Fibroblast of lung (primary cell): Measurements from ENCODE around the gene ENOX1. TPM values are rescaled to one million over a fixed set of nuclear protein-coding genes. Genes with fewer than 3 reads are reported as not detected.

Experiments used
- DNase-seq, 2 donors: peaks; one replicate each; pipeline versions ENCODE4 v3.0.0 to v3.0.0-alpha.2; 2010; ENCODE audit warnings: low read depth in 2 of 2
- H2AFZ ChIP-seq: 2 replicates; pipeline ENCODE4 v1.5.1; 2012; ENCODE audit warnings: low read length, control low read depth, inconsistent platforms
- H3K27ac ChIP-seq: 2 replicates; pipeline ENCODE4 v1.5.1; 2011; ENCODE audit warnings: low read length, control low read depth; ENCODE audit not compliant: insufficient read depth
- H3K27me3 ChIP-seq: 2 replicates; pipeline ENCODE4 v1.5.1; 2011; ENCODE audit warnings: mild to moderate bottlenecking, low read length; ENCODE audit not compliant: control insufficient read depth, insufficient read depth
- H3K36me3 ChIP-seq: 2 replicates; pipeline ENCODE4 v1.5.1; 2011; ENCODE audit warnings: low read length; ENCODE audit not compliant: control insufficient read depth, insufficient read depth
- H3K4me1 ChIP-seq: 2 replicates; pipeline ENCODE4 v1.5.1; 2011; ENCODE audit warnings: low read length; ENCODE audit not compliant: control insufficient read depth, insufficient read depth; ENCODE audit errors: extremely low read depth
- H3K4me2 ChIP-seq: 2 replicates; pipeline ENCODE4 v1.5.1; 2011; ENCODE audit warnings: low read length, control low read depth; ENCODE audit not compliant: insufficient read depth; ENCODE audit errors: extremely low read depth
- H3K4me3 ChIP-seq, 4 experiments: fragments of 200-600 bp in 1 of 4; sonication (generic) in 1 of 4; replicated peaks in 1 of 4; 2 replicates each; pipeline ENCODE4 v1.5.1; 2011 to 2016; ENCODE audit warnings: low read length in 4 of 4, low read depth in 3 of 4, mild to moderate bottlenecking in 3 of 4, control low read depth in 2 of 4, inconsistent platforms in 1 of 4, mixed read lengths in 1 of 4; ENCODE audit not compliant: insufficient read depth in 1 of 4; ENCODE audit errors: control extremely low read depth in 1 of 4
- H3K79me2 ChIP-seq: 2 replicates; pipeline ENCODE4 v1.5.1; 2012; ENCODE audit warnings: mild to moderate bottlenecking, low read length, inconsistent platforms; ENCODE audit not compliant: control insufficient read depth, insufficient read depth
- H3K9ac ChIP-seq: 2 replicates; pipeline ENCODE4 v1.5.1; 2011; ENCODE audit warnings: mild to moderate bottlenecking, low read length, control low read depth; ENCODE audit not compliant: insufficient read depth
- H3K9me3 ChIP-seq: 2 replicates; pipeline ENCODE4 v1.5.1; 2012; ENCODE audit warnings: low read depth, low read length; ENCODE audit not compliant: control insufficient read depth, insufficient read depth
- H4K20me1 ChIP-seq: 2 replicates; pipeline ENCODE4 v1.5.1; 2011; ENCODE audit warnings: low read length; ENCODE audit not compliant: control insufficient read depth, insufficient read depth; ENCODE audit errors: extremely low read depth
- CTCF ChIP-seq, 2 donors: IDR thresholded peaks in 1 of 2; conservative IDR thresholded peaks in 1 of 2; 1 replicate in 1 of 2; 2 replicates in 1 of 2; pipeline ENCODE4 v1.5.1; 2011 to 2012; ENCODE audit warnings: low read length in 2 of 2, control low read depth in 1 of 2, inconsistent platforms in 1 of 2, low read depth in 1 of 2, mild to moderate bottlenecking in 1 of 2
- EZH2 ChIP-seq: IDR thresholded peaks from 2 replicates; pipeline ENCODE4 v1.5.1; 2012; ENCODE audit warnings: low read length, control low read depth, mild to moderate bottlenecking; ENCODE audit errors: missing control alignments
- polyA plus RNA-seq, 2 donors: library from polyadenylated mRNA; depleted of rRNA in 1 of 2; stranded (reverse) in 1 of 2; unstranded in 1 of 2; fragments of >200 nt; gene quantifications; 2 replicates each; pipeline ENCODE4 v1.2.1, GENCODE V29; 2011 to 2012; ENCODE audit warnings: missing spikeins in 1 of 2
- total RNA-seq: library from RNA; depleted of rRNA; stranded (reverse); fragments of >200 nt; gene quantifications from 2 replicates; pipeline ENCODE4 v1.2.1, GENCODE V29; 2014

The ENOX1 gene
- total and polyA plus RNA-seq, 2 donors (not counting 1 experiment from before 2014, with no cell fraction given), result 3.5 to 7.6 TPM

GRCh38 chr13:43237616-43238015, 549.2 kb downstream of the ENOX1 start:
- no peaks in the 10 kb centered on the region for H3K79me2 ChIP-seq
- no peaks in the 10 kb centered on the region for H3K9me3 ChIP-seq
- DNase-seq, result peak; percentile 59 to 61
- H3K36me3 ChIP-seq, result no peaks in the 10 kb centered on the region
- H3K4me1 ChIP-seq, result no peaks in the 10 kb centered on the region
- no peak overlapping the region for H3K4me3 ChIP-seq
- no peak overlapping the region for H2AFZ ChIP-seq
- H3K9ac ChIP-seq, result no peak overlapping the region
- no peak for TF ChIP-seq CTCF (conservative IDR thresholded peaks at IDR 0.05 in 1 of 2, IDR thresholded peaks at IDR 0.05 in 1 of 2; ENCODE audit: low read depth in 1 of 2, low read length in 2 of 2)
- no peak for TF ChIP-seq EZH2
- no peaks in the 10 kb centered on the region for H3K27me3 ChIP-seq
- no peaks in the 10 kb centered on the region for H4K20me1 ChIP-seq
- no peak overlapping the region for H3K4me2 ChIP-seq
- H3K27ac ChIP-seq, result no peak overlapping the region

GRCh38 chr13:43235028-43235427, 551.7 kb downstream of the ENOX1 start:
- peak in 1 of 2 donors; percentile 6 for DNase-seq
- no peaks in the 10 kb centered on the region for H3K27me3 ChIP-seq
- no peak overlapping the region for H3K4me2 ChIP-seq
- H2AFZ ChIP-seq, result no peak overlapping the region
- no peak overlapping the region for H3K27ac ChIP-seq
- no peaks in the 10 kb centered on the region for H4K20me1 ChIP-seq
- H3K79me2 ChIP-seq, result no peaks in the 10 kb centered on the region
- no peaks in the 10 kb centered on the region for H3K9me3 ChIP-seq
- H3K4me1 ChIP-seq, result no peaks in the 10 kb centered on the region
- H3K4me3 ChIP-seq, result no peak overlapping the region
- H3K9ac ChIP-seq, result no peak overlapping the region
- TF ChIP-seq EZH2 (no peak), CTCF (conservative IDR thresholded peaks at IDR 0.05 in 1 of 2, IDR thresholded peaks at IDR 0.05 in 1 of 2; ENCODE audit: low read depth in 1 of 2, low read length in 2 of 2) (no peak)
- no peaks in the 10 kb centered on the region for H3K36me3 ChIP-seq

GRCh38 chr13:43232873-43233265, 553.9 kb downstream of the ENOX1 start:
- no peak overlapping the region for H2AFZ ChIP-seq
- no peak overlapping the region for H3K27ac ChIP-seq
- H3K4me3 ChIP-seq, result no peak overlapping the region
- H3K36me3 ChIP-seq, result no peaks in the 10 kb centered on the region
- no peak overlapping the region for H3K9ac ChIP-seq
- H3K4me2 ChIP-seq, result no peak overlapping the region
- no peak for TF ChIP-seq CTCF (conservative IDR thresholded peaks at IDR 0.05 in 1 of 2, IDR thresholded peaks at IDR 0.05 in 1 of 2; ENCODE audit: low read depth in 1 of 2, low read length in 2 of 2)
- no peak for TF ChIP-seq EZH2
- H4K20me1 ChIP-seq, result no peaks in the 10 kb centered on the region
- H3K27me3 ChIP-seq, result no peaks in the 10 kb centered on the region
- no peaks in the 10 kb centered on the region for H3K4me1 ChIP-seq
- no peaks in the 10 kb centered on the region for H3K9me3 ChIP-seq
- no peaks in the 10 kb centered on the region for H3K79me2 ChIP-seq
- peak; percentile 71 to 95 for DNase-seq
